DMS53 treated with DMSO at 0.1 percent for 48 hours (cell line): ENCODE results near the gene PAX5.

Experiments used
- DNase-seq: peaks from one replicate; lab custom pipeline; 2025; ENCODE audit not compliant: unreplicated experiment; lab: John Stamatoyannopoulos, UW

PAX5 gene

DNA sequence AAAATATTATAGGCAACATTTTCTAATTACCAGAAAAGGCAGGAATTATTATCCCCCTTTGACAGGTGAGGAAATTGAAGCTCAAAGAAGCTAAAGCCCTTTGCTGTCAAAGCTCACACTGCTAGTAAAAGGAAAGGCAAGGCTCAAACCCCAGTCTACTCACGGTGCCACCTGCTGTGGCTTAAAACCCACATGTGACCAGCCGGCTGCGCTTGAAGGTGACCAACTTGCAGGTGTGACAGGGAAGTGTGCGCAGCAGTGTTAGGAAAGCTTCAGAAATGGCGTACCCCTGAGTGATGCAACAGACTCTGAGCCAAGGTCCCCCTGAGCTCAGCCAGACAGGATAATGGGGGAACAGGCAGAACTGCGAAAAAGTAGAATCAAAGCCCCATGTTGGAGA, 45.2 kb downstream of the PAX5 start:
- no peak for DNase-seq

GRCh38 chr9:36987891-36988290, 46.2 kb downstream of the PAX5 start:
- DNase-seq: no peak

- DNase-seq: no peak
Observed at GRCh38 chr9:36987409-36987808, 46.7 kb downstream of the PAX5 start.

DNA sequence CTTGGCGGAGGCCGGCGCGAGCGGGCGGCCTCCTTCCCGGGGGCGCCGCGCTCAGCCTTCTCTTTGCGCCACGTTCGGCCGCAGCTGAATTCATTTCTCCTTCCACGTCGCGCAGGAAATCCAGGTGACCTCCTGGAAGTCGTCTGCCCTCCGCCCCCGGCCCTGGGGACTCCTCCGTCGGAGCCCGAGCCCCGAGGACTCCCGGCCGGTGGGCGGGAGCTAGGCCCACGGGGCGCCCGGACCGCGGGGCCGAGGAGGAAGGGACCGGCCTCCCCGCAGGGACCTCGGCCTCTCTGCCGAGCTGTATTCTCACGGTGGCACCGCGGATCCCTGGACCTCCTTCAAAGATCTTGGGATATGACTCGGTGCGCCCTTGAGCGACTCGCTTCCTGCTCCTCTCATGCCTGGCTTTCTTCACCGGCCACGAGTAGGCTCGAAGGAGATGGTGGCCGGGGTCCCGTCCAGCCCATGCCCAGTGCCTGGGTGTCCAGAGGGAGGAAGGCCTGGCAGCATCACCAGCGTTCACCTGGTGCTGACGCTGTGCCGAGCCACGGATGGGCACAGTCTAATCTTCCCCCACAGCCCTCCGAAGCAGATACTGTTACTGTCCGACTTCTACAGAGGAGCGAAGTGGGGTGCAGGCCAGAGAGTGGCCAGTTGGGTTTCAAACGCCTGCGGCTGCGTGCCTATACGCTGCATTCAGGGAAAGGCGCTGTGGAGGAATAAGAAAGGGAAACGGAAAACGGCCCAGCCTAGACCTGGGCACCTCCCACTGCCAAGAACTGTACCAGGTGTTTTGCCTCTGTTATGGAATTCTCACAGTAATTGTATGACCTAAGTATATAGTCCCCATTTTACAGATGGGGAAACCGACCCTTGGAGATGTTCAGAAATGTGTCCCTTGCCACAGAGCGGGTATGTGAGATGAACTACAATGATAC, 47.3 kb downstream of the PAX5 start:
- no peak for DNase-seq

DNA sequence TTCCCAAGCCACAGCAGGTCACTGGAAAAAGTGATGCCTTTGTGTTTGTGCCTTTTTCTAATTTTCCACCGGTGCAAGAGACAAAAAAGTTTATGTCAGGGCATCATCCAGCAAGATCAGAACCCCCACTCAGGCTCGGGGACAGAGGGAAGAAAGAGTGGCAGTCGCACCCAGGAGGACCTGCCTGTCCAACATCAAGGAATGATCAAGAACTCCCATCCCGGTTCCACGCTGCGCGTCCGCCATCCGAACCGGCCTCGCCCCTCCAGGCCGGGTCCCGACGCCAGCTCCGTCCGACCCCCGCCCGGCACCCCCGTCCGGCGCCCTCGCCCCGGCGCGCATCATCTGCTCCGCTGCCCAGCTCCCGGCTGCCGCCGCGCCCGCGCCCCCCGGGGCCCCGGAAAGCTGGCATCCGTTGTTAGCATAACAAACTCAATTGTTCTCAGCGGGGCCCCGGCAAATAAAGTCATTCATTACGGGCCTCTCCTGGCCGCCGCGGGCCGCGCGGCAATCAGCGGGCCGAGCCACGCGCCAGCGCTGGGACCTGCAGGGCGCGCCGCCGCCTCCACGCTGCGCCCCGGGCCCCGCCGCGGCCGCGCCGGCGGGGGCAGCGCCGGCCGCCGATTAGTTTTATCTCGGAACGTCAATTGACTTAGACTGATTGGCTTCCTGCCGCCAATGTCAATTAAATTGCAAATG, 48.1 kb downstream of the PAX5 start:
- DNase-seq: no peak

DNA sequence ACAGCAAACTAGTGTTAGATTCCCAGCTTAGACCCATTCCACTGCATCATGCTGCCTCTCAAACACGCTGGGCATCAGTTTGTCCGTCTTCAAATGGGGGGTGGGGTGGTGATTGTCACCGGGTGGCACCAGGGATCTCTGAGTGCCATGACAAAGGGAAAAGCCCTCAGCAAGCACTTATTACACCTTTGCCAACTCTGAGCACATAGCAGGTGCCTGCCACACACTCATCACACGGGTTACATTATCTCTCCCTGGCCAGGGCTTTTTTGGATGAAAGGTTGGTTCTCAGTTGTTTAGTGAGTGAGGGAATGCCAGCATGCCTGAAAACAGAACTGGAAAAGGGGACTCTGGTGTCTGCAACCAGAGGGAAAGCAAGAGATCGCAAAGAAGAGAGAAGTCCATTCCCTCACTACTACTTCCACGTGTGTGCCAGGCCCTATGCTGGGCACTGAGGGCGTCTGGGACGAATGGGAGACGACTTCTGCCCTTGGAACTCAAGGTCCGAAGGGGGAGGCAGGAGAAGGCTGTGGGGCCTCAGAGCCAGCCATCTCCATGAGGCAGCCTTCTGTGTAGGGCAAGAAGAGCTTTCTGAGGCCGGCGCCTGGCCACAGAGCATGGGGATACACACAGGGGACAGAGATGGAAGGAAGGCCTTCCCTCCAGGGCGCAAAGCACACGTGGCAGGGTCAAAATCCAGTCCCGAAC, 48.9 kb downstream of the PAX5 start:
- DNase-seq: no peak

DNA sequence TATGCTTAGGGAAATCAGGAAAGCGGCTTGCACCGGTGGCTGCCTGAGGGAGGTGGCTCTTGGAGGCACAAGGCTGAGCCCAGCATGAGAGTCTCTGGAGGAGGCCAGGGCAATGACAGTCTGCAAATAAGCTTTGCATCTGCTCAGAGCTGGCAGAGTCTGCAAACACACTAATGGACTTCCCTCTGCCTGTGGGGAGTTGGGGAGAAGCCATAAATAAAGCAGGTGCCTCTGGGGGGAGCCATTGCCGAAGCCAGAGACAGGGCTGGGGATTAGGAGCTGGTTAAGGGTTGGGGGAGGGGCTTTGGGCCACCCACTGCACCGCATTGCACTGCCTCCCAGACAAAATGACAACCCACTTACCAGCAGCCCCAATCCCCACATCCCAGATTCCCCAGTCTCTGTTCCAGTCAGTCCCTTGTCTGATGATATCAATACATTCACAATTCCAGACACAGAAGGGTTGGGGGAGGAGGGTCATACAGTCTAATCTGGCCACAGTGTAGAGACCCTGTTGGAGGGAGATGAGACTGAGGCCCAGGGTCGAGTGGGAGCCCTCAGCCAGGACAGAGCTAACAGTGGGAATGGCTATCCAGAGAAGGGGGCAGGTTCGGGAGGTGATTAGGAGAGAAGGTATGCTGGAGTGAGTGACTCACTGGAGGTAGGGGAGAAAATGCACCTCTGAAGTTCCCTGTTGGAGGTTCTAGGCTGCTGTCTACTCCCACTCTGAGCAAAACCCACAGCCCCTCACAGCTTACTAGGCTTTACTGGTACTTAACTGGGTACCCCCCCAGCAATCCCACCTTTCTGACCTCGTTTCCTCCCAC, 53.7 kb downstream of the PAX5 start:
- DNase-seq: no peak

DNA sequence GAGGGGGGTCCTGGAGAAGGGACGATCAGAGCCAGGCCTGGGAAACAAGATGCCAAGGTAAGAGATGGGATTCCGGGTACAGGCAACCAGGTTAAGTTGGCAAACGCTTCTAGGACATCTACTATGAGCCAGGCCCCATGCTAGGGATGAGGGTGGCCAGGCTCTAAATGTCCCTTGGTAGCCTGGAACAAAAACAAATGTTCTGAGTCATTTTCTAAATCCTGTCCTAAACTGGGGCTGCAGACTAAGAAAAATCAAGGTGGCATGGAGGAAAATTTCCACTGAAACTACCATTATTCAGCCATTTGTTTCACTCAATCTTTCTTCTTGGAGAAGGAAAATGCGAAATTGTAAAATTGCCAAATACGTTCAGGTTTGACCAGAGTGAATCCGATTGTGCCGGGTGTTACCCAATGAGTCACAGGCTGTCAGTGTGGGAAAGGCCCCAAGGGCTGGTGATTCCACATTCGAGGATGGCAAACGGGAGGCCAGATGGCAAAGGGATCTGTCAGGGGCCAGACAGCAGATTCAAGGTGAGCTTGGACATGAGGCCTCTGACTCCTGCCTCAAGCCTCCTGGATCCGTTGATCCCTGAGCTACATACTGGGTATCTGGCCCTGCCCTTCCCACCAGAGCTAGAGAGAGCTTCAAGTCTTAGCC, 57.6 kb downstream of the PAX5 start:
- no peak for DNase-seq

DNA sequence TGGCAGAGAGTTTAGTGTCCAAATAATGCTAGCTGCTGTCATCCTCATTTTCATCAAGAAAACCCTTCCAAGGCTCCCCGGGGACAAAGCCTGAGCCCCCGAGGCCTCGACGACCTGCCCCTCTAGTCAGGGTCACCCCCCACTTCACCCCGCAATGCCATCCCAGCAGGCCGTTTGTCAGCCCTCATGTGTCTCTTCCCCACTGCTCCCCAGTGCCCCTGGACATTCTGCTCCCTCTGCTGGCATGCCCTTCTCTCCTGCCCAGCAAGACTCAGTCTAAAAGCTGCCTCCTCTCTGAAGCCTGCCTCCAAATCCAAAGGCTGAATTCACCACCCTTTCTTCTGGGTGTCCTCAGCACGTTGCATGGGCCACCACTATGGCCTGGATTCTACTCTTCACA, 59.3 kb downstream of the PAX5 start:
- DNase-seq: no peak

- DNase-seq: no peak
Observed at GRCh38 chr9:36971935-36972488, 62.1 kb downstream of the PAX5 start.

- DNase-seq: peak; percentile 21
Observed at GRCh38 chr9:36970007-36970888, 63.8 kb downstream of the PAX5 start.

GRCh38 chr9:36969216-36969771, 64.8 kb downstream of the PAX5 start:
- DNase-seq: no peak

- no peak for DNase-seq
Observed at GRCh38 chr9:36968574-36969215, 65.4 kb downstream of the PAX5 start.

GRCh38 chr9:36967997-36968396, 66.1 kb downstream of the PAX5 start:
- no peak for DNase-seq

GRCh38 chr9:36966371-36967097, 67.5 kb downstream of the PAX5 start:
- DNase-seq: no peak

- no peak for DNase-seq
Observed at GRCh38 chr9:36964791-36965190, 69.3 kb downstream of the PAX5 start.

GRCh38 chr9:36963346-36963745, 70.7 kb downstream of the PAX5 start:
- no peak for DNase-seq

DNA sequence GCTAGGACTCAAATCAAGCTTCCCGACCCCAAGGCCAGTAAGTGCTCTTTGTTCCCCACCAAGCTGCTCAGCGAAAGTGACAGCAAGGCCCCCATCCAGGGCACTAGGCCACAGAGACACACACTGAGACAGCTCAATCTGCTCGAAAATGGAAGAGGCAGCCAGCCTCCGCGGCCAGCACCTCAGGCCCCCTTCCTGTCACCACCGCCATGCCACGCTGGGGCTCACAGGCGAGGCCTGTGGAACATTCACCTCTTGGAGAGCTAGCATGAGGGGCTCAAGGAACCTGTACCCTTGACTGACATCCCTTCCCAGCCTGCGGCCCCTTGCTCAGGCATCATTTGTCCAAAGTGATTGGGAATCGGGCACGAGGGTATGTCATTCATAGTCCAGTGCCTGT, 71.4 kb downstream of the PAX5 start:
- DNase-seq: no peak
